Right lobe of liver (tissue), 6 donors: ENCODE data around the gene ATP11C. TPM values are rescaled to one million over a fixed set of nuclear protein-coding genes. Genes with fewer than 3 reads are reported as not detected.
A peak's percentile ranks its signal among the peaks of the same experiment; 100 is the strongest.
"Not testable (repeated sequence)": the region's sequence is repeated elsewhere in the genome, so short reads cannot be mapped to it uniquely, and the experiment has no call there.

Source experiments
- ATAC-seq, 4 donors: fragments of 200-7000 bp; cut with Tn5 transposase; one replicate each; pipeline ENCODE4 v1.9.1; 2020; ENCODE audit warnings: mild to moderate bottlenecking in 4 of 4, moderate library complexity in 4 of 4
- DNase-seq, 3 donors: peaks; one replicate each; pipeline ENCODE4 v3.0.0-alpha.2; 2020
- H3K27ac ChIP-seq, 3 donors: fragments of 200-600 bp; one replicate each; pipeline ENCODE4 v1.8.0; 2022
- H3K27me3 ChIP-seq, 2 donors: fragments of 200-600 bp; one replicate each; pipeline ENCODE4 v1.8.0; 2022
- H3K36me3 ChIP-seq, 4 donors: fragments of 200-600 bp; sonication (generic) in 1 of 4; one replicate each; pipeline versions ENCODE4 v1.5.1 to v1.8.0; 2017 to 2022; ENCODE audit warnings: control low read depth in 1 of 4
- H3K4me1 ChIP-seq, 4 donors: fragments of 200-600 bp; sonication (generic) in 1 of 4; one replicate each; pipeline versions ENCODE4 v1.5.1 to v1.8.0; 2017 to 2022; ENCODE audit warnings: control low read depth in 1 of 4
- H3K4me3 ChIP-seq, 3 donors: fragments of 200-600 bp; one replicate each; pipeline ENCODE4 v1.8.0; 2022
- H3K9me3 ChIP-seq, 4 donors: fragments of 200-600 bp; sonication (generic) in 1 of 4; one replicate each; pipeline versions ENCODE4 v1.5.1 to v1.8.0; 2017 to 2022; ENCODE audit warnings: control low read depth in 1 of 4
- POLR2A ChIP-seq: fragments of 450-650 bp; IDR thresholded peaks from one replicate; pipeline ENCODE4 v1.6.1; 2017; ENCODE audit warnings: antibody characterized with exemption, mild to moderate bottlenecking
- WGBS: methylation state at CpG from one replicate; pipeline ENCODE4 v1.1.6; 2018; ENCODE audit warnings: low coverage, low lambda C conversion rate; ENCODE audit not compliant: insufficient coverage; ENCODE audit errors: missing lambda C conversion rate; 5-methylcytosine and 5-hydroxymethylcytosine counted together
- intact Hi-C, 2 donors: fragments of 100-400 bp; cut with DNase I; formaldehyde crosslinking; loops; one replicate each; pipeline versions ENCODE4 v1.11.2 to v1.14.1; 2022
- total RNA-seq, 6 experiments: library from RNA; depleted of rRNA in 2 of 6; stranded (reverse); fragments of >200 nt in 2 of 6; fragmentation: NEBNext Ultra II Directional in 3 of 6; extraction: Animal tissue kit (Norgen Biotek cat#: 25700) in 3 of 6; gene quantifications; one replicate each; pipeline versions ENCODE4 v1.1.0 to v1.2.4, GENCODE V29; 2016 to 2023
- TF ChIP-seq, protein P1 (sequence below), 4 donors: fragments of 200-600 bp in 3 of 4; fragments of 450-650 bp in 1 of 4; IDR thresholded peaks; one replicate each; pipeline versions ENCODE4 v1.5.1 to v1.8.0; 2016 to 2022; ENCODE audit warnings: antibody characterized with exemption in 4 of 4, mild to moderate bottlenecking in 2 of 4
- donor health status: DM: no; HTN: yes; CAD: no.
- donor health status: DM: no; HTN: no; CAD: no.
- donor health status: DM: no; HTN: no; CAD: no.
- donor health status: DM: no; HTN: yes; CAD: no.
- donor health status: DM: no; HTN: yes; CAD: no.

Gene ATP11C
- total RNA-seq, 6 experiments from 2014 or later: 21.4 to 34.0 (median 29.1) TPM

DNA sequence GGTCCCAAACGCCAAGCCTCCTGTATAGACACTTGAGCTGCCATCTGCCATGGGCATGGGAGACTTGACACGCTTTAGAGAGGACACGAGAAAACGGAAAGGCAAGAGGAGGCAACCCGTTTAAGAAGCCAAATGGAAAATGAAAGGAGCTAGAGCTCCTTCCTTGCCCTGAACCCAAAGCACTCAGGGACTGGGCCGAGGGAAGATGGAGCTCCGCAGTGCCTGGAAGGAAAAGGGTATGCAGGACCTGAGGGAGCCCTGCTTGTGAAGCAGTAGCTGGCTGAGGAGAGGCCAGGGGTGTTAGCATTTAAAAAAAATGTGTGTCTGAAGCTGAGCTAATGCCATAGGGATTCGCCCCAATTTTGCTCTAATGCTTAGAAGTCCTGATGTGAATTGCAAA lies 239.9 kb downstream of the ATP11C start:
- no peak overlapping the region for H3K27ac ChIP-seq
- intact Hi-C loops: no loop called here
- TF ChIP-seq, protein P1, sequence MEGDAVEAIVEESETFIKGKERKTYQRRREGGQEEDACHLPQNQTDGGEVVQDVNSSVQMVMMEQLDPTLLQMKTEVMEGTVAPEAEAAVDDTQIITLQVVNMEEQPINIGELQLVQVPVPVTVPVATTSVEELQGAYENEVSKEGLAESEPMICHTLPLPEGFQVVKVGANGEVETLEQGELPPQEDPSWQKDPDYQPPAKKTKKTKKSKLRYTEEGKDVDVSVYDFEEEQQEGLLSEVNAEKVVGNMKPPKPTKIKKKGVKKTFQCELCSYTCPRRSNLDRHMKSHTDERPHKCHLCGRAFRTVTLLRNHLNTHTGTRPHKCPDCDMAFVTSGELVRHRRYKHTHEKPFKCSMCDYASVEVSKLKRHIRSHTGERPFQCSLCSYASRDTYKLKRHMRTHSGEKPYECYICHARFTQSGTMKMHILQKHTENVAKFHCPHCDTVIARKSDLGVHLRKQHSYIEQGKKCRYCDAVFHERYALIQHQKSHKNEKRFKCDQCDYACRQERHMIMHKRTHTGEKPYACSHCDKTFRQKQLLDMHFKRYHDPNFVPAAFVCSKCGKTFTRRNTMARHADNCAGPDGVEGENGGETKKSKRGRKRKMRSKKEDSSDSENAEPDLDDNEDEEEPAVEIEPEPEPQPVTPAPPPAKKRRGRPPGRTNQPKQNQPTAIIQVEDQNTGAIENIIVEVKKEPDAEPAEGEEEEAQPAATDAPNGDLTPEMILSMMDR (IDR thresholded peaks at IDR 0.05): no peak
- TF ChIP-seq POLR2A: no peak
- ATAC-seq: no peak
- no peaks in the 10 kb centered on the region for H3K36me3 ChIP-seq
- peaks cover 0 to 3% (median 0%) of the 10 kb centered on the region in 4 donors for H3K4me1 ChIP-seq
- no peak for DNase-seq
- H3K27me3 ChIP-seq: no peaks in the 10 kb centered on the region
- H3K9me3 ChIP-seq: no peaks in the 10 kb centered on the region
- H3K4me3 ChIP-seq: no peak overlapping the region
- 34% methylated on average over 6 of the region's 8 CpGs for WGBS

DNA sequence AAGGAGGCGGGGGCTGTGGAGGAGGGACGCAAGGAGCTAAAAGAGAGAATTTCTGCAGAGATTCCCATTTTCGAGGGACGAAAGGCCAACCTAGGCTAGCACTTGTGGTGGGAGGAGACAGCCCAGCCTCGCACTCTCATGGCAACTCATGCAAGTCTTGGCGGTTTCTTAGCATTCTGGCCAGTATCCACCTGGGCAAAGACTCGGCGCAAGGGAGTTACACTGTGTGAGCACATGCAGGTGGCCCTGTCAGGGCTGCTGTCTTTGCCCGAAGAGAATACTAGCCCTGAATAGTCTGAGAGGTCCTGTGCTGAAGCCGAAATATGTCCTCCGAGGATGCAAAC lies 240.4 kb downstream of the ATP11C start:
- H3K36me3 ChIP-seq: no peaks in the 10 kb centered on the region
- H3K4me1 ChIP-seq: peaks cover 0 to 3% (median 0%) of the 10 kb centered on the region in 4 donors
- no peak for DNase-seq
- H3K27me3 ChIP-seq: no peaks in the 10 kb centered on the region
- no peak overlapping the region for H3K27ac ChIP-seq
- no peaks in the 10 kb centered on the region for H3K9me3 ChIP-seq
- 24% methylated on average over 7 of the region's 11 CpGs for WGBS
- peak in 1 of 4 donors; percentile 16 for ATAC-seq
- H3K4me3 ChIP-seq: peak overlapping the region; percentile 3 to 29 (median 9)
- TF ChIP-seq, protein P1 (IDR thresholded peaks at IDR 0.05): no peak
- TF ChIP-seq POLR2A: no peak
- intact Hi-C loops: no loop called here

DNA sequence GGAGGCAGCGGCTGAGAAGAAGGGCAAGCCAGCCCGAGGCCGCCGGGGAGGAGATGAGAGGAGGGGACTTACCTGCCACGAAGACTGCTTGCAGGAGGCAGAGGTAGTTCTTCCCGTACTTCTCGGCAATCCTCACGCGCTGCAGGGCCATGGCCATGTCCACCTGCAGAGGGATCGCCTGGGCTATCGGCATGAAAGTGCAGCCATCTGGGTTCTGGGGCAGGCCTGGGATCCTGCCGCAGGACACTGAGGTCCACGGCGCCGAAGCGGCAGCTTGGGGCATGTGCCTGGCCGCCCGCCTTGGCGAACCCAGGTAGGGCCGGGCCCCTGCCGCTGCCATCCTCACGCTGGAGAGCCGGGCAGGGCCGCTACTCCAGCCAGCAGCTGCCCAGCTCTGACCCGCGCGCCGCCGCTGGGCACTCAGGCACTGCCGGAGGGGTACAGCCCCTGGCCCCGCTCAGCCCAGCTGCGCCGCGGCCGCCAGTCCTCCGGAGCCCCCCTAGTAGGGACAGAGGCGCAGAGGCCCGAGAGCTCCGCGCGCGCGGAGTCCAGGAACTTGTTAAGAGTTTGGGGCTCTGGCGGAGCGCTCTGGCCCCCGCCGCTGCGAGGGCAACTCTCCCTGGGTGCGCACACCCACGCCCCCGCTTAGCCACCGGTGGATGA lies 240.9 kb downstream of the ATP11C start:
- Histone ChIP-seq H3K9me3 (no peaks in the 10 kb centered on the region), H3K27ac (no peak overlapping the region), H3K4me3 (peak overlapping the region; percentile 3 to 29 (median 9)), H3K4me1 (peaks cover 0 to 3% (median 0%) of the 10 kb centered on the region in 4 donors), H3K36me3 (no peaks in the 10 kb centered on the region), H3K27me3 (no peaks in the 10 kb centered on the region)
- intact Hi-C loops: no loop called here
- ATAC-seq (peak; percentile 21 to 56 (median 50)), DNase-seq (no peak)
- 33% methylated on average over 1 of the region's 52 CpGs for WGBS
- TF ChIP-seq, protein P1 (IDR thresholded peaks at IDR 0.05): no peak
- no peak for TF ChIP-seq POLR2A

DNA sequence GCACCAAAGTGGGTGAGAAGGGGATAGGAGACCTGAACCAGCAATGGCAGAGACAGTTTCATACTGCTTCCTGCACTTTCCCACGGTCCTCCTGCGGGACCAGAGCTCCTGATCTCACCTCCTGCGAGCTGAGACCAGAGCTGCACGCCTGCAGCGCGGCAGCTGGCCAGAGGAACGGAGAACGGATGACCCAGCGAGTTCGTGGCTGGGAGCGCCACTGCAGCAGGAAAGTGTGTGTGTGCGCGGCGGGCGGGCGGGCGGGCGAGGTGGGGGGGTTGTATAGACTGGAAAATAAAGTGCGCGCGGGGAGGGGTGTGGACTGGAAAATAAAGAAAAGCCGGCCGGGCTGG lies 241.4 kb downstream of the ATP11C start:
- Histone ChIP-seq H3K4me3 (peak overlapping the region; percentile 3 to 29 (median 9)), H3K9me3 (no peaks in the 10 kb centered on the region), H3K4me1 (peaks cover 0 to 3% (median 0%) of the 10 kb centered on the region in 4 donors), H3K36me3 (no peaks in the 10 kb centered on the region), H3K27me3 (no peaks in the 10 kb centered on the region), H3K27ac (no peak overlapping the region)
- TF ChIP-seq, protein P1 (IDR thresholded peaks at IDR 0.05): no peak
- TF ChIP-seq POLR2A: no peak
- peak; percentile 31 to 57 (median 34) for ATAC-seq
- intact Hi-C loops: no loop called here
- 10% methylated on average over 15 of the region's 23 CpGs for WGBS
- no peak for DNase-seq

DNA sequence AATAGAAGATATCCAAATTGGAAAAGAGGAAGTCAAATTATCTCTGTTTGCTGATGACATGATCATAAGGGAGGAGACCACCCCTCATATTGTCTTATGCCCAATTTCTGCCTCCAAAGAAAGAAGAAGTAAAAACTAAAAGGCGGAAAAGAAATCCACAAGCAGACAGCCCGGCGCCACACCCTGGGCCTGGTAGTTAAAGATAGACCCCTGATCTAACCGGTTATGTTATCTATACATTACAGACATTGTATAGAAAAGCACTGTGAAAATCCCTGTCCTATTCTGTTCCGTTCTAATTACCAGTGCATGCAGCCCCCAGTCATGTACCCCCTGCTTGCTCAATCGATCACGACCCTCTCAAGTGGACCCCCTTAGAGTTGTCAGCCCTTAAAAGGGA lies 247.7 kb downstream of the ATP11C start:
- H3K9me3 ChIP-seq, H3K27me3 ChIP-seq, intact Hi-C loops, DNase-seq, H3K27ac ChIP-seq, H3K4me1 ChIP-seq, H3K4me3 ChIP-seq, H3K36me3 ChIP-seq, ATAC-seq: not testable (repeated sequence)
- 56% methylated on average over 6 of the region's 7 CpGs for WGBS
